SKM-1 (cell line): ENCODE results near the gene NR2F1-AS1.
"Not testable (repeated sequence)": the region's sequence is repeated elsewhere in the genome, so short reads cannot be mapped to it uniquely, and the experiment has no call there.

Source experiments
- DNase-seq: peaks from one replicate; lab custom pipeline; 2025; ENCODE audit not compliant: unreplicated experiment; lab: John Stamatoyannopoulos, UW

NR2F1-AS1 gene

GRCh38 chr5:93577854-93578812 is 2.9 kb downstream of the NR2F1-AS1 start:
- DNase-seq = no peak

GRCh38 chr5:93576994-93577853 is 3.8 kb downstream of the NR2F1-AS1 start:
- DNase-seq = no peak

GRCh38 chr5:93575461-93576414 is 5.3 kb downstream of the NR2F1-AS1 start:
- DNase-seq = no peak

GRCh38 chr5:93574491-93575305 is 6.3 kb downstream of the NR2F1-AS1 start:
- no peak for DNase-seq

GRCh38 chr5:93573354-93574351 is 7.4 kb downstream of the NR2F1-AS1 start:
- DNase-seq = no peak

GRCh38 chr5:93572608-93573353 is 8.2 kb downstream of the NR2F1-AS1 start:
- DNase-seq = no peak

GRCh38 chr5:93572101-93572607 is 8.9 kb downstream of the NR2F1-AS1 start:
- DNase-seq = no peak

GRCh38 chr5:93571114-93571949 is 9.7 kb downstream of the NR2F1-AS1 start:
- no peak for DNase-seq

- no peak for DNase-seq
These were observed 10.5 kb downstream of the NR2F1-AS1 start for GRCh38 chr5:93570294-93571113.

- no peak for DNase-seq
These were observed 11.5 kb downstream of the NR2F1-AS1 start for GRCh38 chr5:93569300-93570160.

- no peak for DNase-seq
These were observed 13.6 kb downstream of the NR2F1-AS1 start for GRCh38 chr5:93567424-93567823.

GRCh38 chr5:93566091-93566490 is 14.9 kb downstream of the NR2F1-AS1 start:
- DNase-seq = no peak

GRCh38 chr5:93557021-93557604 is 23.9 kb downstream of the NR2F1-AS1 start:
- DNase-seq = no peak

- not testable (repeated sequence) for DNase-seq
These were observed 31.4 kb downstream of the NR2F1-AS1 start for GRCh38 chr5:93549594-93549993.

- DNase-seq = no peak
These were observed 35.1 kb downstream of the NR2F1-AS1 start for GRCh38 chr5:93545872-93546271.
